ENCODE data around the gene USPL1.

DNA sequence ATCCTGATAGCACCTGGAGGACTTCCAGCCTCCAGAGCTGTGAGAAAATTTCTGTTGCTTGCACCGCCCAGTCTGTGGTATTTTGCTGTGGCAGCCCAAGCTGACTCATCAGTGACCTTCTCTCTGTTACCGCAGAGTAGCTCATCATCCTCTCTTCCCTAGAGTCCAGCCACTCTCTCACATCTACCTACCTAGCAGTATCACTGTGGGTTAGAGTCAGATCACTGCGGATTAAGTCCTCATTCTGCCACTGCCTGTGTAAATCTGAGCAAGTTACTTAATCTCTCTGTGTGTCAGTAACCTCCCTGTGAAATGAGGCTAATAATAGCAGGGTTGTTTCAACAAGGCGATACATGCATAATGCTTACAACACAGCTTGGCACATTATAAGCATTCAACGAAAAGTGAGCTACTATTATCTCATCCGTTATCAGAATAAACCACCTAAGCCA lies 40.3 kb upstream of the USPL1 start:
- TF ChIP-seq, protein P1, sequence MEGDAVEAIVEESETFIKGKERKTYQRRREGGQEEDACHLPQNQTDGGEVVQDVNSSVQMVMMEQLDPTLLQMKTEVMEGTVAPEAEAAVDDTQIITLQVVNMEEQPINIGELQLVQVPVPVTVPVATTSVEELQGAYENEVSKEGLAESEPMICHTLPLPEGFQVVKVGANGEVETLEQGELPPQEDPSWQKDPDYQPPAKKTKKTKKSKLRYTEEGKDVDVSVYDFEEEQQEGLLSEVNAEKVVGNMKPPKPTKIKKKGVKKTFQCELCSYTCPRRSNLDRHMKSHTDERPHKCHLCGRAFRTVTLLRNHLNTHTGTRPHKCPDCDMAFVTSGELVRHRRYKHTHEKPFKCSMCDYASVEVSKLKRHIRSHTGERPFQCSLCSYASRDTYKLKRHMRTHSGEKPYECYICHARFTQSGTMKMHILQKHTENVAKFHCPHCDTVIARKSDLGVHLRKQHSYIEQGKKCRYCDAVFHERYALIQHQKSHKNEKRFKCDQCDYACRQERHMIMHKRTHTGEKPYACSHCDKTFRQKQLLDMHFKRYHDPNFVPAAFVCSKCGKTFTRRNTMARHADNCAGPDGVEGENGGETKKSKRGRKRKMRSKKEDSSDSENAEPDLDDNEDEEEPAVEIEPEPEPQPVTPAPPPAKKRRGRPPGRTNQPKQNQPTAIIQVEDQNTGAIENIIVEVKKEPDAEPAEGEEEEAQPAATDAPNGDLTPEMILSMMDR (IDR thresholded peaks at IDR 0.05 in 4 of 5, conservative IDR thresholded peaks at IDR 0.05 in 1 of 5) = no peak
- TF ChIP-seq POLR2A (IDR thresholded peaks at IDR 0.05) = no peak
